GM18519 (cell line): ENCODE results near the gene NELFA.

Experiments
- ATAC-seq: cut with Tn5 transposase; IDR thresholded peaks from one replicate; pipeline ENCODE4 v1.9.1; 2021; ENCODE audit warnings: mild to moderate bottlenecking, moderate library complexity; ENCODE audit not compliant: unreplicated experiment, low FRiP score

The NELFA gene

GRCh38 chr4:1945124-1945895 lies 63.5 kb downstream of the NELFA start:
- ATAC-seq, result no peak

- ATAC-seq, result no peak
Observed at GRCh38 chr4:1943928-1944327, 64.8 kb downstream of the NELFA start.

GRCh38 chr4:1940566-1940965 lies 68.2 kb downstream of the NELFA start:
- no peak for ATAC-seq

GRCh38 chr4:1939664-1940509 lies 68.9 kb downstream of the NELFA start:
- ATAC-seq, result no peak

- ATAC-seq, result no peak
Observed at GRCh38 chr4:1938027-1938426, 70.7 kb downstream of the NELFA start.

GRCh38 chr4:1937550-1937949 lies 71.2 kb downstream of the NELFA start:
- ATAC-seq, result no peak

- ATAC-seq, result no peak
Observed at GRCh38 chr4:1933700-1934099, 75.1 kb downstream of the NELFA start.

GRCh38 chr4:1932736-1933135 lies 76.0 kb downstream of the NELFA start:
- ATAC-seq, result no peak
